ENCODE results near the gene CAPN9. TPM values are rescaled to one million over a fixed set of nuclear protein-coding genes. Genes with fewer than 3 reads are reported as not detected.
"Not testable (repeated sequence)": the region's sequence is repeated elsewhere in the genome, so short reads cannot be mapped to it uniquely, and the experiment has no call there.

CAPN9 gene
- under 1 TPM; 0.45 to 0.59 TPM for total RNA-seq

GRCh38 chr1:230747127-230747730 lies at the start of gene CAPN9:
TSS of gene CAPN9 (plus strand) at chr1:230747388. CDS start at chr1:230747497, 109 bp downstream.
- WGBS = 76% methylated on average over 14 of the region's 14 CpGs

GRCh38 chr1:230698130-230698529 lies 49.1 kb upstream of the CAPN9 start:
- intact Hi-C loops (cut with DNase I) = no loop called here
- 84% methylated on average over 14 of the region's 14 CpGs for WGBS
- H3K36me3 ChIP-seq = peaks cover 0 to 2% of the 10 kb centered on the region in 2 donors
- H3K9me3 ChIP-seq = no peaks in the 10 kb centered on the region
- TF ChIP-seq POLR2AphosphoS5 (IDR thresholded peaks at IDR 0.05) (no peak), POLR2A (IDR thresholded peaks at IDR 0.05) (no peak), CTCF (IDR thresholded peaks at IDR 0.05) (no peak)
- no peak for DNase-seq (ENCODE audit: low spot score)
- H3K27me3 ChIP-seq (replicated peaks; ENCODE audit: insufficient read depth) = no peaks in the 10 kb centered on the region
- no peak overlapping the region for H3K4me3 ChIP-seq
- no peaks in the 10 kb centered on the region for H3K4me1 ChIP-seq (replicated peaks)
- no peak overlapping the region for H3K27ac ChIP-seq

More at GRCh38 chr1:230747127-230747730, at the start of gene CAPN9:
- intact Hi-C loops (cut with DNase I) = no loop called here
- TF ChIP-seq POLR2AphosphoS5 (IDR thresholded peaks at IDR 0.05) (no peak), POLR2A (IDR thresholded peaks at IDR 0.05) (no peak), CTCF (IDR thresholded peaks at IDR 0.05) (no peak)
- H3K27ac ChIP-seq = no peak within 1 kb of the TSS
- H3K27me3 ChIP-seq (replicated peaks; ENCODE audit: insufficient read depth) = no peaks in the 10 kb centered on the region
- no peaks in the 10 kb centered on the region for H3K36me3 ChIP-seq
- DNase-seq (ENCODE audit: low spot score) = no peak
- H3K4me3 ChIP-seq = no peak within 1 kb of the TSS
- H3K4me1 ChIP-seq (replicated peaks) = peaks cover 10% of the 10 kb centered on the region
- H3K9me3 ChIP-seq = no peaks in the 10 kb centered on the region

- H3K4me3 ChIP-seq; H3K27me3 ChIP-seq (replicated peaks; ENCODE audit: insufficient read depth); DNase-seq (ENCODE audit: low spot score); H3K9me3 ChIP-seq; H3K36me3 ChIP-seq; H3K4me1 ChIP-seq (replicated peaks); intact Hi-C loops (cut with DNase I); H3K27ac ChIP-seq: not testable (repeated sequence)
Observed at GRCh38 chr1:230698964-230699363, 48.2 kb upstream of the CAPN9 start.

- WGBS = 100% methylated on average over 1 of the region's 1 CpG
- Histone ChIP-seq H3K27me3 (replicated peaks; ENCODE audit: insufficient read depth) (no peaks in the 10 kb centered on the region), H3K4me3 (no peak overlapping the region), H3K9me3 (no peaks in the 10 kb centered on the region), H3K36me3 (no peaks in the 10 kb centered on the region), H3K4me1 (replicated peaks) (no peaks in the 10 kb centered on the region), H3K27ac (no peak overlapping the region)
- no peak for TF ChIP-seq POLR2A (IDR thresholded peaks at IDR 0.05)
- TF ChIP-seq POLR2AphosphoS5 (IDR thresholded peaks at IDR 0.05) = no peak
- no peak for TF ChIP-seq CTCF (IDR thresholded peaks at IDR 0.05)
- no peak for DNase-seq (ENCODE audit: low spot score)
- intact Hi-C loops (cut with DNase I) = no loop called here
Observed at GRCh38 chr1:230699716-230700115, 47.5 kb upstream of the CAPN9 start.

- DNase-seq (ENCODE audit: low spot score) = no peak
- Histone ChIP-seq H3K36me3 (no peaks in the 10 kb centered on the region), H3K27ac (no peak overlapping the region), H3K27me3 (replicated peaks; ENCODE audit: insufficient read depth) (no peaks in the 10 kb centered on the region), H3K4me3 (no peak overlapping the region), H3K4me1 (replicated peaks) (no peaks in the 10 kb centered on the region), H3K9me3 (no peaks in the 10 kb centered on the region)
- WGBS = 91% methylated on average over 4 of the region's 4 CpGs
- intact Hi-C loops (cut with DNase I) = no loop called here
- TF ChIP-seq CTCF (IDR thresholded peaks at IDR 0.05) (no peak), POLR2AphosphoS5 (IDR thresholded peaks at IDR 0.05) (no peak), POLR2A (IDR thresholded peaks at IDR 0.05) (no peak)
Observed at GRCh38 chr1:230700132-230700531, 47.1 kb upstream of the CAPN9 start.

Data from prostate gland (tissue), 2 donors.